ENCODE measurements around the gene RBM33.

RBM33 gene

DNA sequence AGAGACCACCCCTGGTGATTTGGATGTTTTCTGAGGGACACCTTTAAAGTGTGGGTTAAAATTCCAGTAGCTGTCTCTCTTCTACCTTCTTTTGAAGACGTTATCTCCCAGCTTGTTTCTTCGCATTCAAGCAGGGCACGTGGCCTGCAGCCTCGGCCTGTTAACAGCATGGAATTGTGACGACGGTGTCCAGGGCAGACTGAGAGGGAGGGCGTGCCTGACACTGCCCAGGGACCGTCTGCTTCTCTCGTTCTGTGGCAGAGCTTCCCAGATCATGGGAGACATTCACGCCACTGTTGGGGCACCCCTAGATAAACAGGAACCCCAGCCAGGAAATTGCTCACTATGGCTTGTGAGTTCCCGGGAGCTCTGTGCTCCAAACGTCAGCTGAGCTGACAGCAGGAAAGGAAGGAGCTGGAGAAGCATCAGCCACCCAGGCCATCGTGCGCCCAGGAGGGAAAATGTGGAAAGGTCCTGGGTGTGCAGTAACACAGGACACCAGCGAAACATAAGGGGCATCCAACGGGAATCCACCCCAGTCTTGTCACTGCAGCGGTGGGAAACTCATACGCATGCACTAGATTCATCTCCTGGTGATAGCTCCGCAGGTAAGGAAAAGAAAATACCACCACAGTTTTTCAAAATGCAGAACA is 41.1 kb upstream of the RBM33 start:
- no peak overlapping the region for H3K4me3 ChIP-seq (replicated peaks; ENCODE audit: low read depth, low read length)
- DNase-seq (ENCODE audit: extremely low read depth, low read depth): no peak
- TF ChIP-seq CTCF (IDR thresholded peaks at IDR 0.05; ENCODE audit: low read depth, low read length, missing control alignments): no peak

GRCh38 chr7:155603858-155604503 is 40.5 kb upstream of the RBM33 start:
- TF ChIP-seq CTCF (IDR thresholded peaks at IDR 0.05; ENCODE audit: low read depth, low read length, missing control alignments): no peak
- DNase-seq (ENCODE audit: extremely low read depth, low read depth): no peak
- H3K4me3 ChIP-seq (replicated peaks; ENCODE audit: low read depth, low read length): no peak overlapping the region

DNA sequence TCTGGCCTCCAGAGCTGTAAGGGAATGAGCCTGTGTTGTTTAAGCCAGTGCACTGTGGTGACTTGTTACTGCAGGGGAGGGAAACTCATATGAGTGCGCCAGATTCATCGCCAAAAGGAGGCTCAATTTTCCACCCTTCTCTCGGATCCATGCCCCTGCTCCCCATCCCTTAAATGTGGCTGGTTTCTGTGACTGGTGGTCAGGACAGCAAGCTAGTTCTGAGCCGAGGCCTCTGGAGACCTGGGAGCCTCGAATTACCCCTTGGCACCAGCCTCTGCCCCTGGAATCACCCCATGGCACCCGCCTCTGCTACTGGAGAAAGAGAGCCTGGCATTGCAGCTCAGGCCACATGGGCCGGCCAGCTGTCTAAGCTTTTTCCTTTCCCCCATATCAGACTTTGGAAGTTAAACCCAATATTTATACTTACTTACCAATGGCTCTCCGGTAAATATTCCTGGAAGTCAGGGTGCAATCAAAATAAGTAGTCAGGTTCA is 39.9 kb upstream of the RBM33 start:
- H3K4me3 ChIP-seq (replicated peaks; ENCODE audit: low read depth, low read length): no peak overlapping the region
- no peak for DNase-seq (ENCODE audit: extremely low read depth, low read depth)
- TF ChIP-seq CTCF (IDR thresholded peaks at IDR 0.05; ENCODE audit: low read depth, low read length, missing control alignments): no peak

DNA sequence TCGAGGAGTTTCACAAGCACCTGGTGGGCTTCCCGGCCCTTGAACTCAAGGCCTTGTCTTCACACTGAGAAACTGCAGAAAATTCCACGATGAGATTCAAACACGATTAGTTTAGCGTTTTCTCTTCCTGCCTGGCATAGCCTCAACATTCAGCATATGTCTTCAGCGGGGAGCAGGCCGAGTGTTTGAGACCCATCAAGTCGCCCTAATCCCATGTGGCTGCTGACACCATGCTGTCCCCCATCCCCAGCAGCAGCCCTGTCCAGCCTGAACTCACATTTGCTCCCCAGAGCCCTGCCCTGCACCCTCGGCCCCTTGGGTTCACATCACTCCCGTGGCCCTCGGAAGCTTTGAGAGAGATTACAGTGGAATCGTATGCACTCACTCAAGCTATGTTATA is 35.3 kb upstream of the RBM33 start:
- no peak overlapping the region for H3K4me3 ChIP-seq (replicated peaks; ENCODE audit: low read depth, low read length)
- TF ChIP-seq CTCF (IDR thresholded peaks at IDR 0.05; ENCODE audit: low read depth, low read length, missing control alignments): no peak
- DNase-seq (ENCODE audit: extremely low read depth, low read depth): no peak

DNA sequence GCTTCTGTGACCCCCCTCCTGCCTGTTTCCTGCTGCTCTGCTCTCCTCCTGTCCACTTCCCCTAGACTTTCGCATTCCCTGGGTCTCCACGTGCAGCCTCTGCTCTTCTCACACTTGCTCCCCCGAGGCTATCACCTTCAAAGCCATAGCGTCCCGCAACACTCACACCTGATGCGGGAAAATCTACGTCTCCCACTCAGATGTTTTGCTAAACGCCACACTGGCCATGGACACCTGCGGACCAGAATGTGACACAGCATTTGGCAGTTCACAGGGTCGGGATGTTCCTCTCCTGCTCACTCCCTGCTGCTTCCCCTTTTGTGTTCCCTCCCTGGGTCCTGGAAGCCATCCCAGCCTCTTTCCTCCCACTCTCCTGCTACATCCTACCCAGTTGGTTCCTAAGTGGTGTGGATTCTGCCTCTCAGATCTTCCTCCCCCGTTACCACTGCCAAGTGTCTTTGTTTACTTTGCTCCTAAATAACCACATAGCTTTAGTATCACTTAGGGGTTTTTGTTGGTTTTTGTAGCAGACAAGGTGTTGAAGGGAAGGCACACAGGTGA is 33.7 kb upstream of the RBM33 start:
- no peak for TF ChIP-seq CTCF (IDR thresholded peaks at IDR 0.05; ENCODE audit: low read depth, low read length, missing control alignments)
- no peak for DNase-seq (ENCODE audit: extremely low read depth, low read depth)
- H3K4me3 ChIP-seq (replicated peaks; ENCODE audit: low read depth, low read length): no peak overlapping the region

- no peak for DNase-seq (ENCODE audit: extremely low read depth, low read depth)
- no peak for TF ChIP-seq CTCF (IDR thresholded peaks at IDR 0.05; ENCODE audit: low read depth, low read length, missing control alignments)
- no peak overlapping the region for H3K4me3 ChIP-seq (replicated peaks; ENCODE audit: low read depth, low read length)
Measured at GRCh38 chr7:155611808-155612447, 32.5 kb upstream of the RBM33 start.

Measured in HFF-Myc (cell line).